GM12873 (cell line): ENCODE results near the gene LETMD1.

ENCODE experiments used
- CTCF ChIP-seq: IDR thresholded peaks from 2 replicates; pipeline ENCODE4 v1.5.1; 2012; ENCODE audit warnings: low read depth, mild to moderate bottlenecking, moderate library complexity, low read length, control low read depth; ENCODE audit not compliant: insufficient read depth; ENCODE audit errors: missing control alignments

The LETMD1 gene

GRCh38 chr12:51081421-51081820, 33.3 kb downstream of the LETMD1 start:
- no peak for TF ChIP-seq CTCF

GRCh38 chr12:51082561-51083125, 34.5 kb downstream of the LETMD1 start:
- TF ChIP-seq CTCF, result no peak

GRCh38 chr12:51083126-51083833, 35.2 kb downstream of the LETMD1 start, which contains the start of gene CSRNP2:
Gene CSRNP2, minus strand, starts transcription at chr12:51083596. Its CDS starts 7,035 bp downstream, at chr12:51076561.
- no peak for TF ChIP-seq CTCF

GRCh38 chr12:51085757-51086156, 37.6 kb downstream of the LETMD1 start:
- no peak for TF ChIP-seq CTCF

GRCh38 chr12:51086933-51087332, 38.8 kb downstream of the LETMD1 start:
- TF ChIP-seq CTCF, result no peak

- TF ChIP-seq CTCF, result no peak
Observed at GRCh38 chr12:51087818-51088217, 39.7 kb downstream of the LETMD1 start.

GRCh38 chr12:51090705-51091229, 42.6 kb downstream of the LETMD1 start:
- no peak for TF ChIP-seq CTCF
